Measurements from ENCODE around the gene PCP4L1.
A peak's percentile ranks its signal among the peaks of the same experiment; 100 is the strongest.

GRCh38 chr1:161225534-161226319, 32.8 kb upstream of the PCP4L1 start, which contains the start of gene TOMM40L:
- TF ChIP-seq CTCF (IDR thresholded peaks at IDR 0.05 in 8 of 11, conservative IDR thresholded peaks at IDR 0.05 in 3 of 11), result peak; percentile 22 to 75 (median 64)
- no peak for TF ChIP-seq POLR2A (IDR thresholded peaks at IDR 0.05)

Data from spleen (tissue), 7 donors.